ENCODE results near the gene CROT.

GRCh38 chr7:87424075-87424474 lies 78.6 kb downstream of the CROT start:
- TF ChIP-seq CTCF (IDR thresholded peaks at IDR 0.05), result no peak
- TF ChIP-seq POLR2A (IDR thresholded peaks at IDR 0.05), result no peak

Data from ovary (tissue), 3 donors.